HG03097 (cell line): ENCODE data around the gene KLK4.

ENCODE experiments used
- ATAC-seq: cut with Tn5 transposase; IDR thresholded peaks from one replicate; pipeline ENCODE4 v1.9.1; 2021; ENCODE audit not compliant: unreplicated experiment, low FRiP score

The KLK4 gene, protein sequence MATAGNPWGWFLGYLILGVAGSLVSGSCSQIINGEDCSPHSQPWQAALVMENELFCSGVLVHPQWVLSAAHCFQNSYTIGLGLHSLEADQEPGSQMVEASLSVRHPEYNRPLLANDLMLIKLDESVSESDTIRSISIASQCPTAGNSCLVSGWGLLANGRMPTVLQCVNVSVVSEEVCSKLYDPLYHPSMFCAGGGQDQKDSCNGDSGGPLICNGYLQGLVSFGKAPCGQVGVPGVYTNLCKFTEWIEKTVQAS

DNA sequence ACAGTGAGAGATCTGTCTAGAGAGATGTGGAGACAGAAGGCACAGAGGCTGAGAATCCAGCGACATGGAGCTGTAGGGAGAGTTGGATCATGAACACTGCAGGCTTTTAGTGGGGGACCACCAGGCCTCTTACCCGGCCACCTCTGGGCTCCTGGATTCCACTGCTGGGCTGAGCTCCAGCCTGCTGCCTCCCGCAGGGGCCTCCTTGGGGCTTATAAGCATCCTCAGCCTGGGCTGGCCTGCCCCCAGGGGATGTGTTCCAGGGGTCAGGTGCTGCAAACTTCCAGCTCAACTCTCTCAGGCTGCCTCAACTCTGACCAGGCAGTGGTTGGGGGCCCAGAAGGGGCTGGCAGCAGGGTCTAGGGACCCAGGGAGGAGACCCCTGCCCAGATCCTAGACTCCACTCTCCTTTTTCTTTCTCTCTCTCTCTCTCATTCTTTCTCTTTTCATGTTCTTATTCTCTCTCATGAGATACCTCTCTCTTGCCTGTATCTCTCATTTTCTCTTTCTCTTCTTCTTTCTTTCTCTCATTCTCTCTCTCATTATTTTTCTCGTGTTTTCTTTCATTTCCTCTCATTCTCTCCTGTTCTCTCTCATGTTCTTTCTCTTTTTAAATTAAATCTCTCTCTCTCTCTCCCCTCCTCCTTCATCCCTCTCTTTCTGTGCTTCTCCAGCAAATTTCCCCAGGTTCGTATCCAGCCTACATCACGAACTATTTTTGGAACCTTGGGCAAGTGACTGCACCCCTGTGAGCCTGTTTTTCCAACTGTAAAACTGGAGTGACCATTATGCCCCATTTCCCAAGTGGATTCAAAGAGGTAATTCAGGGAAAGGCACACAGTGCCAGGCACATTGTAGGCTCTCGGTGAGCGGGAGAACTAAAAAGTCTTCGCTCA lies at the start of gene KLK4:
TSS of gene KLK4 (minus strand) at position 190 of the 896 bp plus-strand sequence. CDS start 657 bp downstream, outside the sequence.
- ATAC-seq: no peak

- ATAC-seq: no peak
Observed at GRCh38 chr19:50959731-50960500, 48.7 kb upstream of the KLK4 start.

- ATAC-seq: no peak
Observed at GRCh38 chr19:50957587-50957986, 46.4 kb upstream of the KLK4 start.

- ATAC-seq: no peak
Observed at GRCh38 chr19:50952910-50953309, 41.7 kb upstream of the KLK4 start, which contains the start of gene KLK5. Gene KLK5 (minus strand): TSS chr19:50953038. CDS start chr19:50952657, 381 bp downstream.

- ATAC-seq: no peak
Observed at GRCh38 chr19:50949861-50950260, 38.7 kb upstream of the KLK4 start.

GRCh38 chr19:50947123-50947522 lies 35.9 kb upstream of the KLK4 start:
- ATAC-seq: no peak

- no peak for ATAC-seq
Observed at GRCh38 chr19:50944795-50945194, 33.6 kb upstream of the KLK4 start.

GRCh38 chr19:50943074-50943828 lies 32.1 kb upstream of the KLK4 start:
- ATAC-seq: no peak

DNA sequence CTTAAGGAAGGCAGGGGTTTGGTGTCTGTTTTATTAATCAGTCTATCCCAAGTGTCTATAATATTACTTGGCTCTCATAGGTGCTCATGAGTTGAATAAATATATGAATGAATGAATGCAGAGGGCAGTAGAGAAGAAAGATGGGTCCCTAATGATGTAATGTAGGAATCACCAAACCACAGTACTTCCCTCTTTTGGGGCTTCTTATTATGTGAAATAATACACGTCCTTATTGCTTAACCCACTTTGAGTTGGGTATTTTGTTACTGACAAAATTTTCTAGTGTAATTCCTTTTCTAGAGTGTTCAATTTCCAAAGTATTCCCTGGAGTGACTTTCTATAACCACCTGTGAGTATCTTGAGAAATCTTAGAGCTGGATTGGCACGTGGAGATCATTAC lies 28.4 kb upstream of the KLK4 start:
- ATAC-seq: no peak

GRCh38 chr19:50933640-50934039 lies 22.4 kb upstream of the KLK4 start:
- ATAC-seq: no peak

DNA sequence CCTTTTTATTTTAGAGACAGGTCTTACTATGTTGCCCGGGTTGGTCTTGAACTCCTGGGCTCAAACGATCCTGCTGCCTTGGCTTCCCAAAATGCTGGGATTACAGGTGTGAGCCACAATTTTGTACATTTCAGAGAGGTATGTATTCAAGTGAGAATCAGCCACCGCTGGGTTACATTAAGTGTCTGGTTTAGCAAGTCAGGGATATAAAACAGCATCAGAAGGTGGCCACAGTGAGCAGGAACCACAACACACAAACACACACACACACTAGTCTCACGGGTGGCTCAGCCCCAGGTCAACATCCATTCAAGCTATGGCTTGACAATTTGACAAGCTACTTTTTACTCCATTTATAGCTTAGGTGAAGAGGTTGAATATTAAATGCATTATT lies 21.5 kb upstream of the KLK4 start:
- ATAC-seq: no peak

DNA sequence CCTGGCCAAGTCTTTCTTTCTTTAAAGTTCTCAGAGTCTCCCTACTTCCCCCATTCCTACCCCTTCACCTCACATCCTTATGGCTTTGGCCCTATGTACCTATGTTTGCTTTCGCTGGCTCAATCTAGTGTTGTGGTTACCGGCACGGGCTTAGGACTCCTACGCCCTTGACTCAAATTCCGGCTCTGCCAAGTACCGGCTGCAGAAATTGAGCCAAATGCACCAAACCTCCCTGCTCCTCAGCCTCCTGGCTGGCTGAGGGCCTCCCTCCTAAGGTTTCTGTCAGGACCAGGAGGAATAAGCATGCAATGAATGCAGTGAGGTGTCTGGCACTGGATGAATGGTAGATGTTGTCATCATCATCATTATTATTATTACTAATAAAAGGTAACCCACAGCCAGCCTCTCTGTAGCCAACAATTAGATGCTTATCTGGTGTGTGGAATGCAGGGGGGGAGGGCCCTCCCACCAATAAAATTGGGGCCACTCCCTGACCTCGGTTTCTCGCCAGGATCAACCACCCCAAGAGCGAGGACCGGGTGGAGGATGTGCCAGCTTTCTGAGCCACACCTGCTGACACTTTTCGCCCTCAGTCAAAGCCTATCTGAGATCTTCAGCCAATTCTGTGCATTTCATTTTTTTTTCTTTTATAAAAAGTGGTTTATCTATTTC lies 21.0 kb upstream of the KLK4 start:
- no peak for ATAC-seq

- ATAC-seq: no peak
Observed at GRCh38 chr19:50931023-50931422, 19.8 kb upstream of the KLK4 start.

DNA sequence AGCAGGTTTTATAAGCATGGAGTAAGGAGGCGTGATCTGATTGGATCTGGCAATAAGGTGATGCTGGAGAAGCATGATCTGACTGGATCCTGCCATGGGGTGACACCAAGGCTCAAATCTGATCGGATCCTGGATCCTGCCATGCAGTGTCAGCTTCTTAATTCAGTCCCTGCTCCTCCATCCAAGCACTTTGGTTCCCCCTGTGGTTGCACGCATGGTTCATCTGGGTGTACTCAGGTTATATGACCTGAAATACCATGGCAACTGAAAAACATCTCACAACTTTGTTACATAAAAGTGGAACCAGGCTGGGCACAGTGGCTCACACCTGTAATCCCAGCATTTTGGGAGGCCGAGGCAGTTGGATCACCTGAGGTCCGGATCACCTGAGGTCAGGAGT lies 17.6 kb upstream of the KLK4 start:
- no peak for ATAC-seq

DNA sequence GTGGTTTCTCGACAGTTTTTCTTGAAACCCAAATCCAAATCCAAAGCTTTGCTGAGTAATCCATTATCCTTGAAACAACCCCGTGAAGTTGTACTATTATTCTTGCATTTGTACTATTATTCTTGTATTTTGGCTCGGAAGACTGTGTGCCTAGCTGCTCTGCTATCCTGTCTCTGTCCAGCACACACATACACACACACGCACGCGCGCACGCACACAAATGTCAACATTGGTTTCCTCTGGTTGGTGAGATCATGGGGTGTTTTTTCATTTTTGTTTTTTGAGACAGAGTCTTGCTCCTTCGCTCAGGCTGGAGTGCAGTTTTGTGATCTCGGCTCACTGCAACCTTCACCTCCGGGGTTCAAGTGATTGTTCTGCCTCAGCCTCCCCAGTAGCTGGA lies 14.9 kb upstream of the KLK4 start:
- no peak for ATAC-seq

DNA sequence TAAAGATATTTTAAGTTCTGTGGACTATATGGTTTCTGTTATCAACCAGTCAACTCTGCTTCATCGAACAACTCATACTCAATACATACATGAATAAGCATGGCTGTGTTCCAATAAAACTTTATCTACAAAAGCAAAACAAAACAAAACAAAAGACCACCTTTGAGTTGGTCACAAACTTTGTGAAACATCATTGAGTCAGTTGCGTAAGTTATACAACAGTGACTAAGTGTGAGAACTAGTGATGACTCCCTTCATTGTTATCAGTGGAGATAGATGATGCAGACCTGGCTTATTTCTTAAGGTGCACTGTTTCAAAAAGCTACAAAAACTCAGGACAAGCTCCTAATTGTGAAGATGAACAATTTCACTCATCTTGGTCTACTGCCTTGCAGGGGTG lies 14.5 kb upstream of the KLK4 start:
- no peak for ATAC-seq

- ATAC-seq: no peak
Observed at GRCh38 chr19:50924586-50924985, 13.4 kb upstream of the KLK4 start.

GRCh38 chr19:50922317-50922853 lies 11.2 kb upstream of the KLK4 start:
- ATAC-seq: peak; percentile 73

- ATAC-seq: peak; percentile 33
Observed at GRCh38 chr19:50921426-50922316, 10.5 kb upstream of the KLK4 start.
